NCI-H82 (cell line): Measurements from ENCODE around the gene SPATA20.

Source experiments
- DNase-seq: peaks from one replicate; lab custom pipeline; 2025; lab: John Stamatoyannopoulos, UW

The SPATA20 gene

GRCh38 chr17:50579399-50579798 lies 32.4 kb downstream of the SPATA20 start:
- no peak for DNase-seq

DNA sequence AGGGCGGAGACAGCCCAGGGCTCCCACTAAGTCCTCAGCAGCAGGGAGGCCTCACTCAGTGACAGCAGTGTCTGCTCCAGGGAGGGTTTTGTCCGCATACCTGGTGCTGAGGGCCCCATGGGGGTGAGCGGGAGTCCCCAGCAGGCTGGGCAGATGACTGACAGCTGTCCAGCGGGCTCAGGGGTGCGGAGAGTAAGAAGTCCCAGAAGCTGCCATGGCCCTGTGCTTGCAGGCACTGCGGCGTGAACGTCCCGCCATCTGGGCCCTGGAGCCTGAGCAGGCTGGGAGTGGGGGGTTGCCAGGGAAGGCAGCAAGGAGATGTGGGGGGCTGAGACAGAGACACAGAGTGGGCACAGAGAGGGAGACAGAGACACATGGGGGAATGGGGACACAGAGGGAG lies 33.7 kb downstream of the SPATA20 start:
- peak; percentile 58 for DNase-seq

DNA sequence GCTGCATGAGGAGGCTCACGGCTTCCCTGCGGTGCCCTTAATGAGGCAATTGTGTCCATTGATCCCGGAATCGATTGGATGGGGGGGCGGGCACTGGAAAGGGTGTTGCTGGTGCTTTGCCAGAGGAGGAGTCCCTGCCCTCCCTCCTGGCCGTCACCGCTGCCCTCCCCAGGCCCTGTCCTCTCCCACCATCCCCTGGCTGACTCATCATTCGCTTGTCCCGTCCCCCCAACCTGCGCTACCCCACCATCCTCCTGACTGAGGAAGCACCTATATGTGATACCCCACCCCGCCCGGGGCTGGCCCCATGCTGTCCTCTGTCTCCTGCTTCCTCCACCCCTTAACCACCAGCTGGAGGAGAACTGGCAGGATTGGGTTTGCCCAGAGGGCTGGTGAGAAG lies 34.3 kb downstream of the SPATA20 start:
- DNase-seq: no peak

DNA sequence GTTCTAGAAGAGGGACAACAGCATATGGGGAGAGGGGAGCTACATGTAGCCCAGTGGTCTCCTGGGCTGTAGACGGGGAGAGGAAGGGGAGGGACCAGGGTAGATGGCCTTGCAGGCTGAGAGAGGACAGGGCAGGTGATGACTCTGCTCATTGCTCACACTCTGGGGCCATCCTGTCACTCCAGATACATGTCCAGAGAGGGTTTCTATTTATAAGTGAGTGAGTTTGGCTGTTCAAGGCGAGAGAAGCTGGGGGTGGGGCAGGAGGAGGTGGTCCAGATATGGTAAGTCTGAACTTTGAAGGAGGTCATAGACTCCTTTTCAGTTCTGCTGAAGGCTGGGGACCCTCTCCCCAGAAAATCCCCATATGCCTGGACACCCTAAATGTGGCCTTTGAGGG lies 35.8 kb downstream of the SPATA20 start:
- no peak for DNase-seq

GRCh38 chr17:50583641-50584040 lies 36.7 kb downstream of the SPATA20 start:
- peak; percentile 58 for DNase-seq

GRCh38 chr17:50584116-50584515 lies 37.1 kb downstream of the SPATA20 start:
- no peak for DNase-seq

DNA sequence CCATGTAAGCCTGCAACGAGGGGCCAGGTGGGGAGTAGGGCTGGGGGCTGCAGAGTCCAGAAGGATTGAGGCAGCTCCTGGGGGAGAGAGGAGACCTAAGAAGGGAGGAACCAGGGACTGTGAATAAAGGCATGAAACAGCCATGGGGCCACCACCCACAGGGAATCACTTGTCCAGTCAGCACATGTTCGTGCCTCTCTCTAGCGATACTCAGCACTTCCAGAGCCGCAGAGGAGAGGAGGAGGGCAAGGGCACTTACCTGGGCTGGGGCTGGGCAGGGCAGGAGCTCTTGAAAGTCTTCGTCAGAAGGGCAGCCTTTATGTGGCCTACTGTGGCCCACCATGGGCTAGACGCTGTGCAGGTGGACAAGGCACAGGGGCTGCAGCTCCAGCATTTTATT lies 37.8 kb downstream of the SPATA20 start:
- no peak for DNase-seq

GRCh38 chr17:50585346-50585745 lies 38.4 kb downstream of the SPATA20 start:
- no peak for DNase-seq

DNA sequence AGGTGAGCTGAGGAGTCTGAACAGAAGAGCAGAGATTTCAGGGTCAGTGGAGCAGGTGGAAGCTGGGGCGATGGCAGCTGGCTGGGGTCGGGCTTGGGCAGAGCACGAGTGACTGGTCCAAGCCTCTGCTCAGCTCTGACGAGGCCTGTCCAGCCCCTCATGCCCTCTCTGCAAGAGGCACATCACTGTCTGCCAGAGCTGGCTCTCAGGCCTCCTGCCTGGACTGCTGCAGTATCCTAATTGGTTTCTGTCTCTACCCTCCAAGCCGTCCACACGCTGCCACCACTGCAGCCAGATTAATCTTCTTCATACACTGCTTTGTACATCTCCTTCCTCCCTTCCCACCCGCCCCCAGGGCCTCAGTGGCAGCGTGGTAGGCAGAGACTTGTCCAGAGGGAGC lies 38.9 kb downstream of the SPATA20 start:
- peak; percentile 70 for DNase-seq

GRCh38 chr17:50586421-50587247 lies 39.7 kb downstream of the SPATA20 start:
- DNase-seq: peak; percentile 97

- peak; percentile 36 for DNase-seq
Observed at GRCh38 chr17:50587571-50587970, 40.6 kb downstream of the SPATA20 start.

DNA sequence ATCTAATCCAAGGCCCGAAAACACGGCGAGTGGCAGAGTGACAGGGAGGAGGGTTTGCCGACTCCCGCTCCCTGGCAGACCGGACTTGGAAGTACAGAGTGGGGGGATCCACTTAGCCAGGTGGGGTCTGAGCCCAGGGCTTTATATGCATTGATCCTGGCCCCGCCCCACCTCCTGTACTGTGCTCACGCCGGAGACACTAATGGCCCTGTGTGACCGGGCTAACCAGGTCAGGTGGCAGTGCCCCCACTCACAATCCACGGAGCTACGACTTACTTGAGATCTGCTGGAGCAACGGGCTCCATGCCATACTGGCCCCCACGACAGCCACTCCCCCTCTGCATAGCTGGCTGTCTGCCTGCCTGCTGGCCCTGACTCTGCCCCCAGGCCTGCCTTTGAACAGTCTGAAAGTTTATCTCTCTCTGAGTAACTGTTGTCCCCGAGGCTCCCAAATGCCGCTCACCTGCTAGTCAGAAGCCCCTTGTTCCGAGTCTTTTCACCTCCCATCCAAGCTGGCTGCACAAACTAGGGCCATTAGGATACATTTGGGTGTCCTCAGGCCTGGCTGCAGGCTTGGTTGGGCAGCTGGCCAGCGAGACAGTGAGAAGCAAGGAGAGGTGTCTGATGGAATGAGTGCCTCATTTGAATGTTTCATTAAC lies 41.5 kb downstream of the SPATA20 start:
- DNase-seq: peak; percentile 75

DNA sequence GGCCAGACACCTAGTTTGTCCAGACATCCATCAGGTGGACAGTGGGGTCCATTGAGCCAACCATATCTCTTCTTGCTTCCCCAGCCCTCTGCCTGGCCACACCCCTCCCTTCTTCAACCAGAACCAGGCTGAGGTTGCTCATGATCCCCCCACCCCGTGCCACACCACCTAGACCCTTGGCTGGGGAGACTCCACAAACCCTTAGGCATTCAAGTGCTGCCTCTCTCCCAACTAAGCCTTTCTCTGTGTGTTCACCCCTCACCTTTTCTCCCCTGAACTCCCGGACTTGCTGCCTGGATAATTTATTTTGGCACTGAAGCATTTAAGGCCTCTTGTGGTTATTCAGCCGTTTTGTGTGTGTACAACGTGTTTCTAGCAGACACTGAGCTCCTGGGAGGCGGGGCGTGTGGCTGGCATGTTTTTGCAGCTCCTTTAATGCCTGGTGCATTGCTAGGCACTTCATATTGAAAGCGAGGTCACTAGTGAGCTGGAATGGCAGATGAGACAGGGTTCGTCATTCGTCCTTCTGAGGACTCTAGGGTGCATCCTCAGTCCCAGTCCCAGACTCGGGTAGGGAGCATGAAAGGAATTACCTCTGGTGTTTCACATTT lies 42.2 kb downstream of the SPATA20 start:
- DNase-seq: no peak

- DNase-seq: no peak
Observed at GRCh38 chr17:50590946-50591737, 44.2 kb downstream of the SPATA20 start.

DNA sequence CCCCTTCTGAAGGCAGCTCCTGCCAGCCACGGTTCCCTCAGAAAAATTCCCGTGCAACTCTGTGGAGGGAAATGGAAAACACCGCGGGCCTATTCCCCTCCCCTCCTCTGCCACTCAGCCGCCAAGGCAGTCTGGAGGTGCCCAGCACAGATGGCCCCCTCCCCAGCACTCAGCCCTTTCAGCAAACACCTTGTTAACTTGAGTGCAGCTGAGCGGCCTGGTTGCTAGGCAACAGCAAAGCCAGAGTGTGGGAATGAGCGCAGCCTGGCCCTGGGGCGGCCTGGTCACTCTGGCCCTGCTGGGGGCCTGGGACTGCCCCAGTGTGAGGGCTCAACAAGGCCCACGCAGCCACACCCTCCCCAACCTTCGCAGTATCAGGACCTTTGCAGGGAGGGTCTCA lies 46.3 kb downstream of the SPATA20 start:
- DNase-seq: peak; percentile 96

DNA sequence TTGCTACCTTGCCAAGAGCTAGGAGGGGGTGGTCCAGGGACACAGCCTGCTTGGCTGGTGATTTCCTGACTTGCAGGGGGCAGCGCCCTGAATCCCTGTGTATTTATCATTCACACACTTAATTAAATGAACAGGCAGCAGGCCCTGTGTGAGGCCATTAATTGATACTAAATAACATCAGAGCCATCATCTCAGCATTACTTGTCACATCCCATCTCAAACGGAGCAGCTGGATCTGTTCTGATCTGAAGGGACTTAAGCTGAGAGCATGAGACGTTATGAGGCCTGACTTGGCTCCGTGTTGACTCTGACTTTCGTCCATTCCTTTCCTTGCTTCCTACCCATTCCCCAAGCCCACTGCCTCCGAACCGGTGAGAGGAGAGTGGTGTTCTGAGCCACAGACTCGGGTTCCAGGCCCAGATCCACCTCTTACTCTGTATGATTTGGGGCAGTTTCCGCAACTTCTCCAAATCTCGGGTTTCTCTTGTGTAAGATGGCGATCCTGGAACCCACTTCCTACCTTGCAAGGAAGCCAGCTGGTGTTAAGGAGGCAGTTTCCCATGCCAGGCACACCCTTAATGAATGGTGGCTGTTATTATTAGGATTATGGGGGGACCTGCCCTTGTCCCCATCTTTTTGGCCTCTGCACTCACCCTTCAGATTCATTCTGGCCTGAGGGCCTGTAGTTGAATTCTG lies 47.3 kb downstream of the SPATA20 start:
- peak; percentile 74 for DNase-seq

DNA sequence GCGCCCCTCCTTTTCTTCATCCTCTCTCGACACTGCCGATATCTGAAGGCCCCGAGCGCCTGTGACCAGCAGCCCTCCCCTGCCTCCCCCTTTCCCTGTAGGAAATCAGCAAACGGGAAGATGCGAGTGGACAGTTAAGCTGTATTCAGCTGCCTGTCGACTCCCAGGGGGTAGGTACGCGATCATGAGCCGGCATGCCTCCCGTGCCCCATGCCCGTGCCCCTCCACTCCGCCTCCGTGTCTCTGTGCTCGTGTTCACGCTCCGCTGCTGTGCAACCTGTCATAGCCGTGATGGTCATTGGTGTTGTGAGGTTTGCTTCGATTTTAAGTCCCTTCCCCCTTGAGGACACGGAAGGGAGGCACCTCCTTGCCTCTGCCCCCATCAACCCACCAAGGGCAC lies 47.9 kb downstream of the SPATA20 start:
- no peak for DNase-seq

GRCh38 chr17:50596191-50597037 lies 49.4 kb downstream of the SPATA20 start:
- no peak for DNase-seq

- no peak for DNase-seq
Observed at GRCh38 chr17:50598487-50598886, 51.5 kb downstream of the SPATA20 start.

DNA sequence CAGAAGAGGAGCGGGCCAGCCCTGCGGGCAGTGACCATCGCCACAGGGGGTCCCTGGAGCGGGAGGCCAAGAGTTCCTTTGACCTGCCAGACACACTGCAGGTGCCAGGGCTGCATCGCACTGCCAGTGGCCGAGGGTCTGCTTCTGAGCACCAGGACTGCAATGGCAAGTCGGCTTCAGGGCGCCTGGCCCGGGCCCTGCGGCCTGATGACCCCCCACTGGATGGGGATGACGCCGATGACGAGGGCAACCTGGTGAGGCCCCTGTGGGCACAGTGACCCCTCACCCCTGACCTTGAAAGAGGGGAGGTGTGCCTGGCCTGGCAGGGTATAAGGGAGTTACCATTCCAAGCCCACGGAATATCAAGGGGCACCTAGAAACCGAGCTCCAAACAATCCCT lies 52.6 kb downstream of the SPATA20 start:
- no peak for DNase-seq
